Natural killer cell (primary cell): ENCODE measurements around the gene TAF6L. TPM values are rescaled to one million over a fixed set of nuclear protein-coding genes. Genes with fewer than 3 reads are reported as not detected.

ENCODE experiments used
- ATAC-seq, 3 donors: fragments of 150-1000 bp in 2 of 3; fragments of 200-7000 bp in 1 of 3; cut with Tn5 transposase; 1 replicate in 1 of 3; 2 replicates in 2 of 3; pipeline ENCODE4 v1.10.0; 2021; ENCODE audit warnings: mild to moderate bottlenecking in 2 of 3, moderate library complexity in 2 of 3
- DNase-seq, 2 donors: peaks; one replicate each; pipeline versions ENCODE4 v3.0.0 to v3.0.0-alpha.2; 2013 to 2021; ENCODE audit warnings: mixed read lengths in 1 of 2
- H3K27ac ChIP-seq: one replicate; pipeline ENCODE4 v1.5.1; 2013; ENCODE audit warnings: mild to moderate bottlenecking, low read length
- H3K27me3 ChIP-seq: one replicate; pipeline ENCODE4 v1.6.1; 2013; ENCODE audit warnings: low read length; ENCODE audit not compliant: control insufficient read depth, insufficient read depth
- H3K36me3 ChIP-seq: one replicate; pipeline ENCODE4 v1.6.1; 2013; ENCODE audit warnings: low read length; ENCODE audit not compliant: control insufficient read depth, insufficient read depth
- H3K4me1 ChIP-seq: one replicate; pipeline ENCODE4 v1.6.1; 2013; ENCODE audit warnings: low read length; ENCODE audit not compliant: control insufficient read depth, insufficient read depth
- H3K4me3 ChIP-seq: one replicate; pipeline ENCODE4 v1.5.1; 2013; ENCODE audit warnings: low read length
- H3K9me3 ChIP-seq: one replicate; pipeline ENCODE4 v1.6.1; 2013; ENCODE audit warnings: low read length; ENCODE audit not compliant: control insufficient read depth, insufficient read depth
- H3K27ac Mint-ChIP-seq, 2 donors: one replicate each; pipeline ENCODE4 v1.8.0; 2022; ENCODE audit warnings: mild to moderate bottlenecking in 2 of 2, mixed read lengths in 2 of 2, moderate library complexity in 1 of 2
- H3K27me3 Mint-ChIP-seq, 2 donors: one replicate each; pipeline ENCODE4 v1.8.0; 2022; ENCODE audit warnings: low read depth in 2 of 2, mixed read lengths in 2 of 2
- H3K36me3 Mint-ChIP-seq: one replicate; pipeline ENCODE4 v1.8.0; 2022; ENCODE audit warnings: mixed read lengths
- H3K4me1 Mint-ChIP-seq, 2 donors: one replicate each; pipeline ENCODE4 v1.8.0; 2022; ENCODE audit warnings: mixed read lengths in 2 of 2
- H3K4me3 Mint-ChIP-seq: one replicate; pipeline ENCODE4 v1.8.0; 2022; ENCODE audit warnings: mild to moderate bottlenecking, moderate library complexity, mixed read lengths
- H3K9me3 Mint-ChIP-seq, 2 donors: one replicate each; pipeline ENCODE4 v1.8.0; 2022; ENCODE audit warnings: mixed read lengths in 2 of 2
- CTCF ChIP-seq: fragments of 200-600 bp; IDR thresholded peaks from one replicate; pipeline ENCODE4 v1.8.0; 2022; ENCODE audit warnings: antibody characterized with exemption
- WGBS: methylation state at CpG from one replicate; pipeline ENCODE4 v1.1.7; 2013; ENCODE audit warnings: missing lambda C conversion rate; ENCODE audit not compliant: insufficient coverage; 5-methylcytosine and 5-hydroxymethylcytosine counted together
- intact Hi-C: fragments of 100-400 bp; cut with micrococcal nuclease; formaldehyde crosslinking; loops from one replicate; pipeline ENCODE4 v1.14.2; 2022
- total RNA-seq, 4 donors: library from RNA; stranded (reverse); fragments of 120-200 nt in 1 of 4; gene quantifications; one replicate each; pipeline versions ENCODE4 v1.2.3 to v1.2.4, GENCODE V29; 2013 to 2022

Gene TAF6L
- total RNA-seq, 3 donors from 2014 or later (not counting 1 experiment from before 2014, with no cell fraction given) = 18.4 to 20.3 (median 18.8) TPM

GRCh38 chr11:62788991-62789390 lies 17.8 kb downstream of the TAF6L start:
- Mint-ChIP-seq H3K4me3 (peak overlapping the region; percentile 75), H3K36me3 (peaks cover under 1% of the 10 kb centered on the region), H3K9me3 (no peaks in the 10 kb centered on the region), H3K4me1 (peaks cover 37 to 50% of the 10 kb centered on the region in 2 donors), H3K27ac (peak overlapping the region; percentile 86 to 94), H3K27me3 (no peaks in the 10 kb centered on the region)
- H3K27me3 ChIP-seq = no peaks in the 10 kb centered on the region
- DNase-seq (no peak), ATAC-seq (no peak)
- intact Hi-C loops = no loop called here
- no peak overlapping the region for H3K27ac ChIP-seq
- TF ChIP-seq CTCF = no peak
- H3K4me3 ChIP-seq = no peak overlapping the region
- 85% methylated on average over 5 of the region's 5 CpGs for WGBS
- peaks cover 48% of the 10 kb centered on the region for H3K4me1 ChIP-seq
- no peaks in the 10 kb centered on the region for H3K9me3 ChIP-seq
- peaks cover 26% of the 10 kb centered on the region for H3K36me3 ChIP-seq

GRCh38 chr11:62789576-62789975 lies 18.4 kb downstream of the TAF6L start:
- H3K4me1 Mint-ChIP-seq = peaks cover 42 to 50% of the 10 kb centered on the region in 2 donors
- H3K4me3 ChIP-seq = no peak overlapping the region
- peaks cover 32% of the 10 kb centered on the region for H3K36me3 ChIP-seq
- no peaks in the 10 kb centered on the region for H3K27me3 Mint-ChIP-seq
- H3K27ac Mint-ChIP-seq = peak overlapping the region; percentile 86 to 94
- 86% methylated on average over 3 of the region's 3 CpGs for WGBS
- H3K9me3 ChIP-seq = no peaks in the 10 kb centered on the region
- H3K4me3 Mint-ChIP-seq = peak overlapping the region; percentile 75
- peaks cover 6% of the 10 kb centered on the region for H3K36me3 Mint-ChIP-seq
- no peak for TF ChIP-seq CTCF
- DNase-seq (no peak), ATAC-seq (no peak)
- no peaks in the 10 kb centered on the region for H3K9me3 Mint-ChIP-seq
- H3K27me3 ChIP-seq = no peaks in the 10 kb centered on the region
- intact Hi-C loops = no loop called here
- H3K27ac ChIP-seq = no peak overlapping the region
- peaks cover 48% of the 10 kb centered on the region for H3K4me1 ChIP-seq

- H3K4me1 Mint-ChIP-seq = peaks cover 34 to 46% of the 10 kb centered on the region in 2 donors
- DNase-seq (peak; percentile 86 to 93), ATAC-seq (peak; percentile 77 to 85 (median 78))
- peaks cover 41% of the 10 kb centered on the region for H3K4me1 ChIP-seq
- no peaks in the 10 kb centered on the region for H3K9me3 ChIP-seq
- peaks cover 52% of the 10 kb centered on the region for H3K36me3 ChIP-seq
- no peaks in the 10 kb centered on the region for H3K27me3 ChIP-seq
- H3K27me3 Mint-ChIP-seq = no peaks in the 10 kb centered on the region
- H3K36me3 Mint-ChIP-seq = peaks cover 9% of the 10 kb centered on the region
- WGBS = under 1% methylated on average over 58 of the region's 58 CpGs
- no peak for TF ChIP-seq CTCF
- no peaks in the 10 kb centered on the region for H3K9me3 Mint-ChIP-seq
- peak within 1 kb of the TSS; percentile 86 to 94 for H3K27ac Mint-ChIP-seq
- intact Hi-C loops = loop anchor here (1.0 kb wide), 1 partner anchor 14 kb away; the partner anchor contains the start of gene NXF1
- H3K27ac ChIP-seq = peak within 1 kb of the TSS; percentile 80
- H3K4me3 Mint-ChIP-seq = peak within 1 kb of the TSS; percentile 89
- H3K4me3 ChIP-seq = peak within 1 kb of the TSS; percentile 95
Measured at GRCh38 chr11:62791501-62792201, 20.5 kb downstream of the TAF6L start, which contains the start of gene TMEM223. Gene TMEM223 (minus strand): TSS chr11:62792006. CDS start chr11:62791994, 12 bp downstream.
